HG03571 (cell line): ENCODE data around the gene SMLR1.
"Not testable (repeated sequence)": the region's sequence is repeated elsewhere in the genome, so short reads cannot be mapped to it uniquely, and the experiment has no call there.

ENCODE experiments used
- ATAC-seq: cut with Tn5 transposase; IDR thresholded peaks from one replicate; pipeline ENCODE4 v1.9.1; 2021; ENCODE audit not compliant: unreplicated experiment

The SMLR1 gene

DNA sequence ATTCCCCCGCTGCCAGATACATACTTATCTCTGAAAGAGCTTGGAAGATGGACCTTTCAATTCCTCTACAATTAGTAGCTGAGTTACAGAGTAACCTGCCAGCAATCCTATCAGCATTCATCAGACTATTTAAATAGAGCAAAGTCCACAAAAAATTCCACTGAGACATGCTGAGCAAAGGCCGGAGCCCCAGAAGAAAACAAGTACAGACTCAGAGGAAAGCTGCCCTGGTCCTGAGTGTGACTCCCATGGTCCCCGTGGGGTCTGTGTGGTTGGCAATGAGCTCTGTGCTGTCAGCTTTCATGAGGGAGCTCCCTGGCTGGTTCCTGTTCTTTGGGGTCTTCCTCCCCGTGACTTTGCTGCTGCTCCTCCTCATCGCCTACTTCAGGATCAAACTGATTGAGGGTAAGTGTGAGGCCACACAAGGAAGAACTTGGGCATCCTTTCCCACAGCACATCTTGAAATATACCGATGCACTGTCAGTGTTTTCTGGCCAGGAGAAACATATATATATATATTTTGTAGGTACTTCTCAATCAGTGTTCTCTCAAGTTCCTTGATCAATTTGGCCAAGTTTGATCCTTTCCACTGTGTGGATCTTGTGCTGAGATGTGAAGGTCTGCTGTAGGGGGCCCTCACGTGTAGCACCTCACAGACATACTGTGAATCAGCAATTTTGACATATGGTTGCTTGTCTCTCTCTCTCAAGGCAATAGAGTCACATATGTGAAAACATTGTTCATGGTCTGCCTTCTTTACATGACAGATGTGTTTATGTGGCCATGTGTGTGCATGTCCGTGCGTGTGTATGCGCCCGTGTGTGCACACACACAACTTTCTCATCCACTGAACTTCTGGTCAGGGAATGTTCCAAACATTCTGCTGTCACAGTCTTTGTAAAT lies at the start of gene SMLR1:
SMLR1 (plus strand) TSS at position 160 of the 903 bp plus-strand sequence; CDS start at position 168, 8 bp downstream.
- ATAC-seq, result no peak

DNA sequence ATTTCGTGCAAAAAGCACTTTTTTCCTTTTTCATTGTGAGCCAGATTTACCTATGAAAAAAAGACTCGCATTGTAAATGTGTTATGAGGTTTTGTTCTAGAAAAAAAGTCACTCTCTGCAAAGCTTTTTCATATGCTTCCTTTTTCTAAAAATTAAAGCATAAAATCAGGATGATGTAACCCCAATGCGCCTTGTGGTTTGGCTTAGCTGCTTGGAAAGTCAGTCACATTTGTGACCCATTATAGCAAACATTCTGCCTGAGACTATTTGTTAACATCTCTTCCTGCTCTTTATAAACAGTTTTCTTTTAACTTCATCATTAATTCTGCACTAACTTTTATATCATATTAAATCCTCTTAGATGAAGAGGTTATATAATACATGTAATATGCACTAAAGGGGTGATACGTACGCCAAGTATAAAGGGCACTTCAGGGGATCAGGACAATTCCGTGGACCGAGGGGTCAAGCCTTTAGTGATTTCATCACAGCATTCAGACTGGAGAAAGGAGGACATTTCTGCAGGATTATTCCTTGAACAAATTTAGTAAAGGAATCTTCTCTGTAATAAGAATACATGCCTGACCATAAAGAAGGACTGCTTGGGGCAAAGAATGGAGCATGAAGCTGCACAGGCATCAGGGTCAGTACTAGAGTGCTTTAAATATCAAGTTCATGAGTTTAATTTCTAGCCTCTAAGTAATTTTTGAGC lies 48.1 kb upstream of the SMLR1 start:
- ATAC-seq, result no peak

DNA sequence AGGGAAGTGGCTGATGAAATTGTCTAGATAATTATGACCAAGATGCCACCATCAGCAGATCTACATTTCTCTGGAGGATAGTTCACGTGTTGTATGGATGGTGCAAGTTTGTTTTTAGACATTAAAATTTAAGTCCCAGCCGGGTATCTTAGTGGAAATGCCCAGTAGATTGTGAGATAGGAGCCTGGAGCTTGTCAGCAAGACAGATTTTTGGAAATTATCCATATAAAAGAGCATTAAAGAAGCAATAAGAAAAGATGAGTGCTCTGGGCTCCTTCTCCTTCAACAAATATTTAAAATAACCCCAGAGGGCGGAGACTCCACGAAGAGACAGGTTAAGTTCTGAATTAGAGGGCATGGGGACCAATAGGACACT lies 47.6 kb upstream of the SMLR1 start:
- no peak for ATAC-seq

DNA sequence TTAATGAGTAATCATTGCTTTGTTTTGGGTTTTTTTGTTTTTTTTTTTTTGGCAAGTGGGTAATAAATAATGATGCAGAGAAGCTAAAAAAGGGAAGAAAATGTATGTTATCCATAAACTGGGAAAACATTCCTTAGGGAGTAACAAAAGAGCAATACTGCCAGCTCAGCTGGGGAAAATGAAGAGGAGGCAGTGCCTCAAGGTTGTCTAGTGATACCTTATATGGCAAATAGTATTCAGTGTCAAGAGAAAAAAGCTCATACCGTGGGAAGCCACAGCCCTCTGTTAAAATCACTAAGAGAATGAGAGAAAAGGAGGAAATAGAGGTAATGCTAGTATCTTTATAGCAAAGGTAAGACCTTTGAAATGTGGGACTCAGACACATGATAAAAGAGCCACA lies 47.1 kb upstream of the SMLR1 start:
- ATAC-seq, result no peak

DNA sequence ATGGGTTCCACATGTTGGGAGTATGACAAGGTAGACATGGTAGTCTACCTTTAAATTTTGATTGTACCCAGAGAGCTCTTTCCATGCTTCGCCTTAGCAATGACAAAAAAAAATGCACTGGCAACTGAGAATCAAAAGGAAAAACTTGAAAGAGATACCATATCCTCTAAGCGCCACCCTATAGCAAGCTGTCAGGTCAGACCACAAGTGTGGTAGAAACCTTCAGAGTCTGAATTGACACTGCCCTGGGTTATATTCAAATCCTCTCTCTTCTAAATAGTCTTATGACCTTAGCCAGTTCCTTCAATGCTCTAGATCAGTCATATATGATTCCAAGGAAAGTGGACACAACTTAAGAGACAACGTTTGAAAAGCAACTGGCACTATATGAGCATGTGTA lies 45.6 kb upstream of the SMLR1 start:
- ATAC-seq, result no peak

DNA sequence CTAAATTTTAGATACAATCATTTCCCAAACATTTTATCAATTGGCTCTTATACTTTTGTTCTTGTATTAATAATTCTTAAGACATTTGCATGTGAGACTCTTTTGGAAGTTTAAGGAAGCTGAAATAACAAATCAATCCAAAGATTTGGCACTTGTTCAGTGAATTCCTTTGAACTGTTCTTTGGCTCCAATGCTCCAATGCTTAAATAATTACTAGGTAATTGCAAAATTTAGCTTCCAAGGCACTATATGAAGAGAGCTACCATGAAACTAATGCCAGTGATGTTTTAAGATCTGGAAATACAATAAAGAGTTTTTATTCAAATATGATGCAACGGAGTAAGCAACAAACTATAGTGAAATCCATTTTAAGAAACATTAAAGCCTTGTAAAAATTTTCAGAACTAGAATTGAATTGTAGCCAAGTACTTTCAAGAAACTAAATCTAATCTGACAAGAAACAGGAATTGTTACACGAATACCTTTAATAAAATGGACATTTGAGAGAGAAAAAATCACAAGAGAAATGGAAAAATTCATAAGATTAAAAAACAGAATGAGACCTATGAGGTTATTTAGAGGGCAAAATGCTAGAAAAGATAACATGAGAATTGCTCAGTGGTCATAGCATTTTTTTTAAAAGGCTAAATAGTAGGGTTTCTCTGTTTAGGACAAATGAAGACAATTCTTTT lies 43.6 kb upstream of the SMLR1 start:
- ATAC-seq, result no peak

DNA sequence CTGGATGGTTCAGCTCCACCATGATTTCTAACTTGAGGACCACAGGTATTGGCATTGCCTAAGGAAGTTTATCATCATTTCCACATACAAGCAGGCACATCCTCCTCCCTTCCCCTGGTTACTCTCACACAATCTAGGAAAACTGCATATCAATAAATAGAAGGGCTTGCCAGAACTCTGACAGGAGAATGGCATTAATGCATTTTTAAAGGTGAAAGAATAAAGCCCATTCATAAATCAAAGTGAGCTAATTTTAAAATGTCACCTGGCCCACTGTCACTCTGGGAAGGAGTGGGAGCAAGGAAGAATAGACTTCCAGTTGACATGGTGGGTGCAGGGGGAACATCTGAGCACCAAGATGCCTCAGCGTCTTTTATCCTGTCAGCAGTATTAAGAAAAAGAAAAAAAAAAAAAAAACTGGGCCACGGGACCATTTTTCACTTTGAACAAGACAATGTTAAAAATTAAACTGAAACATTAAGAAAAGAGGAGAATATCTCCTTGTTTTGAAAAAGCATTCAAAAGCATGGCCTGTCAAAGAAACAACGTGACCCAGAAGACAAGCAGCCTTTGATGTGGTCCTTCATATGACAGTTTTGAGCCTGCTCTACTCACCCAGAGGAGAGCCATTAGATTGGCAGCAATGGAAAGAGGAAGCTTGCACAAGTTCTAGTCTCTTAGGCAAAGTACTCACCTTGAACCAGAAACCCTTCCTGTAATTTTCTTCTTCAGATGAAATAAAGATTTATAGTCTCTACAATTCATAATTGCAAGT lies 39.3 kb upstream of the SMLR1 start:
- peak; percentile 58 for ATAC-seq

DNA sequence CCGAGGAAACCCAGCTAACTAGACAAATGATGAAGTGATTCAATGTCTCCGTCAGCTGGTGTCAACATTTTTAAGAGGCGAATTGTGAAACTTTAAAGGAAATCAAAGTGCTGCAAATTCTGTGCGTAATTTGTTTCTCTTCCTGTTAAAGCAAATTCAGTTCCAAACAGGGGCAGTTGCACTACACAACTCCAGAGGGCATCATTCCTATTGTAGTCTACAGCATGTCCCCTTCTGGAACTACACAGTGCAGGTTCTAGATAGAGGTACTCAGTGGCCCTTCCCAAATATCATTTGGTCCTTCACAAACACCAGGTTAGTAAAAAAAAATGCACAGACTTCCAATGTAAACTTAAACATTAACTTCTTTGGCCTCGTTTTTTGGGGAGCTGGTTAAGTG lies 38.3 kb upstream of the SMLR1 start:
- ATAC-seq, result no peak

DNA sequence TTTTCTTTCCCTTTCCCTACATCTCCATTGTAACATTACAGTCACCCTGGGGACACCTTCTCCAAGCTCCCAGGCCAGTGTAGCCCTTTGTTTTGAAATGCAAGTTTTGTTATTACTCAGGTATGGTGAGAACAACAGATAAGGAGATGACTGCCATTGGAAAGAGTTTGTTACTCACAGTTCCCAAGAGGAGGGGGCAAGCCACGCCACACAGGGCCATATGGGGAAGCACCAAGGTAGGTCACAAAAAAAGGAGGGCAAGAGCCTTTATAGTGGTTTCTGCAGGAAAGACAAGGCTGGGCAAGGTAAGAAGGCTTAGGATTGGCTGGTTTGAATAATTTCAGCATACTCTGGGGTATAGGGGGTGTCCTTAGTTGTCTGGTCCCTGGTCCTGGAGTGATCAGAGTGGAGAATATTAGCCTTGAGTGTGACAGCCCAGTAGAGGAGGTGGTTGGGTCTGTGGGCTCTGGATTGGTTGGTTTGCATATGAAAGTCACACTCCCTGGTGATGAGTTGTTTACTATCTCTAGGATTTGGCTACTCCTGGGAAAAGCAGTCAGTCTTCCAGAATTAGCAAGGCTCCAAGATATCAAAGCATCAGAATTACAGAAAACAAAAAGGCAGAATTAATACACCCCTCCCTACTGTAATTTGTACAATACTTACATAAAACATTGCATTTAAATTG lies 33.1 kb upstream of the SMLR1 start:
- ATAC-seq, result no peak

DNA sequence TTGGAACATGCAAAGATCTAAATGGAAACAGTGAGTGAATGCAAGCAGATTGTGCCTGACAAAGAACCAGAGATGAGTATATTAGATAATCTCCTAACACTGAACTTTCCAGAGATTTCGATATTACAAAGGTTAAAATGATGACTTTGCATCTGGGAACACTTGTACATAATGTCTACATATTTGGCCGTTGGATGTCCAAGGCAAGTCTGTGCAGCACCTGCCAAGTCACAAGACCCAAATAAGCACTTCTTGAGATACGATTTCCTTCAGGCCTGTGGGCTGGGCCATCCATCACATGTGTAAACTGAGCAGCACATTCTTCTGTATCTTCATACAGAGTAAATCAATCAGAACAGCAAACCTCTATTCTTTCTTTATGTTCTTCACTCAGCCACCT lies 32.5 kb upstream of the SMLR1 start:
- ATAC-seq, result no peak

DNA sequence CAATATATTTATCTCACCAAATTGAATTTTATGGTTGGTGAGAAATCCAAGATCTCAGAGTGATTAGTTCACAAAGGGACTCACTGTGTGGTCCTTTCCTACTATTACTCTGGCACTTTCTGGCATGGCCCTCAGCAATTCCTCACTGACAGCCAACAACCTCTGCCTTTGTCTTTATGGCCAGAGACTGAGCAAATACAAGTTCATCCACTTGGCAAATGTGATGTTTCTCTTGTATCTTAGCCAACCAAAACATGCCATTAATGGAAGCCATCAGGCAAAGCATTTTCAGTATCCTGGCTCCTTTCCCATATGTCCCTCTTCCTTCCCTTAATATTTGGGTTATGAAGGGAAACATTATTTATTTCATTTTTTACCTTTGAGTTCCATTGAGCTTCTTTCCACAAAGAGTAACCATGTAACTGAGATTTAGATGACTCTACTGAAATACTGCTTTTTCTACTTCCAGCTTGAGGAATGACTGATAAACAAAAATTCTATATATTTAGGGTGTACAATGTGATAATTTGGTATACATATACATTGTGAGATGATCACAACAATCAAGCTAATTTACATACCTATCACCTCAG lies 30.8 kb upstream of the SMLR1 start:
- no peak for ATAC-seq

DNA sequence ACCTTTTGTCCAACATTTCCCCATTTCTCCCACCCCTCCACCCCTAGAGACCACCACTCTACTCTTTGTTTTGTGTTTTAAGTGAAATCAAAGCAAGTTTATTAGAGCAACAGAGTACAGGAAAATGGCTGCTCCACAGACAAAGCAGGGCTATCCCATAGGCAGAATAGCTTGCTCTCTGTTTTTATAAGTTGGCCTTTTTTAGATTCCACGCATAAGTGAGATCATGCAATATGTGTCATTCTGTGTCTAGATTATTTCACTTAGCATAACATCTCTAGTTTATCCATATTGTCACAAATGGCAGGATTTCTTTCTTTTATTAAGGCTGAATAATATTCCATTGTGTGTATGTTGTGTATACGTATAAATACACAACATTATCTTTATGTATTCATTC lies 30.1 kb upstream of the SMLR1 start:
- no peak for ATAC-seq

DNA sequence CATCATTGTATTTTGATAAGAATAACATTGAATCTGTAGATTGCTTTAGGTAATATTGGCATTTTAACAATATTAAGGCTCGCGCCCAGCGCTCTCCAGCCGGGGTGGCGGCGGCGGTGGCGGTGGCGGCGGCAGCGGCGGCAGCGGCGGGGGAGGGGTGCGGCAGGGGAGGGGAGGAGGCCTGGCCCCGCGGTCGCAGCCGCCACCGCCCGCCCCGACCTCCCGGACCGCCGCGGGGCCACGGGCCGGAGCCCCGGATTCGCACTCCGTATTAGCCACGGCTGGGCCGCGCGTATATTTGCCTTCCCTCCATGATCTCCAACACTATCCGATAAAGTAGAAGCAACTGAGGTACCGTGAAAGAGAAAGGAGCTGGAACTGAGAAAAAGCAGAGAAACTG lies 25.8 kb upstream of the SMLR1 start:
- ATAC-seq, result not testable (repeated sequence)

DNA sequence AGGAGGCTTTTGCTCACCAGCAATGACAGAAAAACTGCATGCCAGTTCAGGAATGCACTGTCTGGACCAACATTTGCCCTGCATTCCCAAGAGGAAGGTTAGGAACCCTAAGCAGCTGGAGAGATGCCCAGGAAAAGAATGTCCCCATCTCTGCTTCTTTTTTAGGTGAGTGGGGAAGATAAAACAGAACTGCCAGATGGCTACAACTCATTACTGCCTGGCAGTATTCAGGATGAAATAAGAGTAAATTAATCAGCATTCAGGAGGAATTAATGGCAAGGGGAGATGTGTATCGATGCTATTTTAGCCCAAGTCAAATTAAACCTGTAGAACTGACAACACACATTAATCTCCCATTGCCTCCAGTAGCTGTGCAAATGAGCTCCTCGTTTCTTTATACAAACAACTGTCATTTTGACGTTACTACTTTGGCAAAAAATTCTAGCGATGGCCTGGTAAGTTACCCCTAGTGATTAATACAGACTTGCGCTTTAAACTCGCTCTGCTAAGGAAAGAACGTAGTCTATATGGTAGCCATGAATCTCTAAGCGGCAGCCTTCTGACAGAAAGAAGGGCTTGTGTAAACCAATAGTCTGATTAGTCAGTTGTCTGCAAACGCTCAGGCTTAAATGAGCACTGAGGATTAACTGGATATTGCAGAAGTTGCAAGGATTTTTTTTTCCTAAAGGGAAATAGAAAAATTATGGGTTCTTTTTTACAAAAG lies 16.7 kb upstream of the SMLR1 start:
- no peak for ATAC-seq

DNA sequence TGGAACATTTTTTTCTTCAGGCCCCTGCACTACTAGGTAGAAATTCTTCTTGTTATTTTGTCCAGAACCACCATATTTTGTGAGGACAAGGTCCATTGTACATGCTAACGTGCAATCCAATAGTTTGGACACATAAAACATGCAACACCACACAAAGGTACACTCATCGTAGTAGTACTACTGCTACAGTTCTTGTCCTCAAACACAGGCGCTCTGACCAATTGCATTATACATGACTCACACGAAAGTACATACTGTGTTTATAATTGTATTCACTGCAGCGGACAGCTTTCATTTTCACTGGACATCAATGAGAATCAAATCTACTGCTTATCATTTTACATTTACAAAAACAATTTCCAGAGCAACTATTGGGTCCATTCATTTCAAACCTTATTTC lies 15.3 kb upstream of the SMLR1 start:
- ATAC-seq, result no peak

DNA sequence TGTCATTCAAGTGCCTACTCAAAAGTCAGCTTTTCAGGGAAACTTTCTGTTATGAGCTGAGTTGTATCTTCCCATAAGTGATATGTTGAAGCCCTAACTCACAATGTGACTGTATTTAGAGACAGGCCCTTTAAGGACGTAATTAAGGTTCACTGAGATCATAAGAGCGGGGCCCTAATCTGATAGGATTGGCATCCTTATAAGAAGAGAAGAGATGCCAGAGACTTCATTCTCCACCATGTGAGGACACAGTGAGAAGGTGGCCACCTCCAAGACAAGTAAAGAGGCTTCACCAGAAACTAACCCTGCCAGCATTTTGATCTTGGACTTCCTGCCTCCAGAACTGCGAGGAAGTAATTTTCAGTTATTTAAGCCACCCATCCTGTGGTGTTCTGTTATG lies 12.7 kb upstream of the SMLR1 start:
- ATAC-seq, result no peak

DNA sequence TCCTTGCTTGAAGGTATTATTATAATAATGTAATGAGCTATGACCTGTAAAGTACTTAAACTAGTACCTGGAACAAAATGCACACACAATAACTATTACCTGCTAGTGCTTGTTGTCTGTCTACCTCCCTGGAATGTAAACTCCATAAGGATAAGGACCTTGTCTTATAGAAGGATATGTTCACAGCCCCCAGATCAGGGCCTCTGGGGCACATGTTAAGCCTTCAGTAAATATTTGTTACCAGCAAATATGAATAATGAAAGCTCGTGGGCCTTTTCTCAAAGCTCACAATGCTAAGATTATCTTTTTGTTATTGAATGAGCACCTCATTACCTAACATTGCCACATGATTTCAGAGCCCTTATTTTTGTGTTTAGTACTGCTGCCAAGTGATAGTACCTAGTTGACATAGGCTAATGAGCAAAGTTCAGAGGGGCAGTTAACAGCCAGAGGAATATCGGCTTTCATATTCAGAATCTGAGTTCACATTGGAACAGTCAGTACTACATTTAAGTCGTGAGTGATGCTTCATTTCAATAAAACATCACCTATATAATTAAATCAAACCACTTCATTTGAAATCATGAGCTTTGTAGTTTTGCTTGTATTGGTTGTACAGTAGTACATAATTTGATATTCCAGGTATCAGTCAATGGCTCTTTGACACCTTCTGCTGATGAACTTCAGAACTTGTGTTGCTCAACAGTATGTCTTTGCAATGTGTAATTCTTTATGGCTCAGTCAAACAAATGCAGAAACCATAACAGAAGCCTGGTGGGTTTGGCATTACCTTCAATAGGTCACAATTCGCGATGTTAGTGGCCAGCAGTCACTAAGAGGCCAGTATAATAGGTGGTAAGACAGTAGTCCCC lies 11.8 kb upstream of the SMLR1 start:
- ATAC-seq, result no peak

DNA sequence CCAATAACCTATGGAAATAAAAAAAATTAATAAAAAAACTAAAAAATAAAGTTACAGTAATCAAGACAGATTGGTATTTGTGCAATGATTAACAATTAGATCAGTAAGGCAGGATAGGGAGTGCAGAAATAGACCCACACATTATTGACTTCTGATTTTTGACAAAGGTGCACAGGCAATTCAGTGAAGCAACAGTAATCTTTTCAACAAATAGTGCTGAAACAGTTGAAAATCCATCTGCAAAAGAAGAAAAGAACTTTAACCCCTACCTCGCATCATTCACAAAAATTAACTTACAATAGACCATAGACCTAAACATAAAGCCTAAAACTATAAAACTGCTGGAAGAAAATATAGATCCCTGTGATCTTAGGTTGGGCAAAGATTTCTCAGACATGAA lies 4.5 kb upstream of the SMLR1 start:
- ATAC-seq, result no peak
